Kidney epithelial cell (primary cell): ENCODE data around the gene THOC7. TPM values are rescaled to one million over a fixed set of nuclear protein-coding genes. Genes with fewer than 3 reads are reported as not detected.

Source experiments
- DNase-seq: peaks from one replicate; pipeline ENCODE4 v3.0.0-alpha.2; 2010; ENCODE audit warnings: low read depth
- H3K27me3 ChIP-seq: 2 replicates; pipeline ENCODE4 v1.6.0; 2011; ENCODE audit warnings: low read length; ENCODE audit not compliant: control insufficient read depth, insufficient read depth
- H3K36me3 ChIP-seq: 2 replicates; pipeline ENCODE4 v1.5.1; 2011; ENCODE audit warnings: low read length; ENCODE audit not compliant: control insufficient read depth, insufficient read depth
- H3K4me3 ChIP-seq: 2 replicates; pipeline ENCODE4 v1.5.1; 2011; ENCODE audit warnings: low read depth, mild to moderate bottlenecking, control low read depth, low read length
- total RNA-seq: library from RNA; depleted of rRNA; stranded (reverse); fragments of >200 nt; gene quantifications from 2 replicates; pipeline ENCODE4 v1.2.3, GENCODE V29; 2015
- TF ChIP-seq, protein P1 (sequence below): IDR thresholded peaks from 2 replicates; pipeline ENCODE4 v1.5.1; 2011; ENCODE audit warnings: mild to moderate bottlenecking, moderate library complexity, low read length, control low read depth, inconsistent platforms; ENCODE audit not compliant: insufficient read depth, poor library complexity, severe bottlenecking

The THOC7 gene
- total RNA-seq, 1 donor from 2014 or later = 66.7 TPM

DNA sequence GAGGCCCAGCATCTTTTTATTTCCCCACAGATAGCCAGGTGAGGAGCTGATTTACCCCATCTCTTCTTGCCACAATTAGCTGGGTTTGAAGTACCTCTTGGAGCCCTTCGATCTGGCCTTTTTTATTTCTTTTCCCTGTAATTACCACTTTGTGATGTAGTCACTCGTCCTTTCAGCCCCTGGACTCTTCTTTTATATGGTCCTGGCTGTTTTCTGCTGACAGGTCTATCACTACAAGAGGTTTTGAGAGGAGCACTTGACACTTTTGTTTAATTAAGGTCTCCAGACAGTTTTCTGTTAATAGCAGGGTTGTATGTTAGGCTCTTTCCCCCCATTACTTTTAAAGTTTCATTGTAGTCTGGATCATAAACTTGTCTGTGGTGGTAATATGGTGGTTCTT lies 11.9 kb upstream of the THOC7 start:
- TF ChIP-seq, protein P1, sequence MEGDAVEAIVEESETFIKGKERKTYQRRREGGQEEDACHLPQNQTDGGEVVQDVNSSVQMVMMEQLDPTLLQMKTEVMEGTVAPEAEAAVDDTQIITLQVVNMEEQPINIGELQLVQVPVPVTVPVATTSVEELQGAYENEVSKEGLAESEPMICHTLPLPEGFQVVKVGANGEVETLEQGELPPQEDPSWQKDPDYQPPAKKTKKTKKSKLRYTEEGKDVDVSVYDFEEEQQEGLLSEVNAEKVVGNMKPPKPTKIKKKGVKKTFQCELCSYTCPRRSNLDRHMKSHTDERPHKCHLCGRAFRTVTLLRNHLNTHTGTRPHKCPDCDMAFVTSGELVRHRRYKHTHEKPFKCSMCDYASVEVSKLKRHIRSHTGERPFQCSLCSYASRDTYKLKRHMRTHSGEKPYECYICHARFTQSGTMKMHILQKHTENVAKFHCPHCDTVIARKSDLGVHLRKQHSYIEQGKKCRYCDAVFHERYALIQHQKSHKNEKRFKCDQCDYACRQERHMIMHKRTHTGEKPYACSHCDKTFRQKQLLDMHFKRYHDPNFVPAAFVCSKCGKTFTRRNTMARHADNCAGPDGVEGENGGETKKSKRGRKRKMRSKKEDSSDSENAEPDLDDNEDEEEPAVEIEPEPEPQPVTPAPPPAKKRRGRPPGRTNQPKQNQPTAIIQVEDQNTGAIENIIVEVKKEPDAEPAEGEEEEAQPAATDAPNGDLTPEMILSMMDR = no peak
- Histone ChIP-seq H3K27me3 (no peaks in the 10 kb centered on the region), H3K4me3 (no peak overlapping the region), H3K36me3 (no peaks in the 10 kb centered on the region)
- DNase-seq = no peak

DNA sequence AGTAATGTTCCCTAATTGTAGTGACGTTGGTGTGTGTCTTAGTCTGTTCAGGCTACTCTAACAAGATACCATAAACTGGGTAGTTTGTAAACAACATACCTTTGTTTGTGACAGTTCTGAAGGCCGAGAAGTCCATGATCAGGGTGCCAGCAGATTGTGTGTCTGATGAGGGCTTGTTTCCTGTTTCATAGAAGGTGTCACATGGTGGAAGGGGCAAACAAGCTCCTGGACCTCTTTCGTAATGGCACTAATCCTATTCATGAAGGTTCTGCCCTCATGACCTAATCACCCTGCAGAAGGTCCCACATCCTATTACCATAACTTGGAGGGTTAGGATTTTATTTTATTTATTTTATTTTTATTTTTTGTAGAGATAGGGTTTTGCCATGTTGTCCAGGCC lies 11.2 kb upstream of the THOC7 start:
- Histone ChIP-seq H3K4me3 (no peak overlapping the region), H3K36me3 (no peaks in the 10 kb centered on the region), H3K27me3 (no peaks in the 10 kb centered on the region)
- no peak for DNase-seq
- TF ChIP-seq, protein P1 = no peak

DNA sequence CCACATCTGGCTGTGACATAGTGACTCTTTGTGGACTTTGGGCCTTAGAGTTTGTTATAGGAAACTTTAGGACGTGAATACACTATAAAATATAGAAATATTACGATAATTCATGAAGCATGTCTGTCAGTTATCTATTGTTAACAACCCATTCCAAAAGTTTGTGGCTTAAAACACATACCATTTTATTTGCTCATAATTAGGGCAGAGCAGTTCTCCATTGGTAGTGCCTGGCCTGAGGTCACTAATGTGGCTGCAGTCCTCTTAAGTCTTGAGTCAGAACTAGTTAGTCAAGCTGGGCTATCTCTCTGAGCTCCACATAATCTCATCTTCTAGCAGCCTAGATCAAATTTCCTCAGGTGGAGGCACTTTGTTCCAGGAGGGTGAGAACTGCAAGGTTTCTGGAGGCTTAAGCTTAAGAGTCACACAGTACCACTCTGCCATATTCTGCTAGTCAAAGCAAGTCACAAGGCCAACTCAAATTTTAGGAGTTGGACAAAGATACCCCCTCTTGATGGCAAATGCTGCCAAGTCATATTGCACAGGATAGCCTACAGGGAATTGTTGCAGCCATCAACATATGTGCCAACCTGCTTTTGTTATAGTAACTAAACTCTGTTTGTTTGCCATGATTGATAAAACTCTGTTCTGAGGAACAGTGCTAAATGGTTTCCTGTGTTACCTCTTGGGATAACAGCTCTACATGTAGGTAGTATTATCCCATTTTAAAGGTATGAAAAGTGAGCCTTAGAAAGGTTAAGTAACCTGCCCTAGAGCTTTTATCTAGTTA lies 8.7 kb upstream of the THOC7 start:
- TF ChIP-seq, protein P1 = no peak

DNA sequence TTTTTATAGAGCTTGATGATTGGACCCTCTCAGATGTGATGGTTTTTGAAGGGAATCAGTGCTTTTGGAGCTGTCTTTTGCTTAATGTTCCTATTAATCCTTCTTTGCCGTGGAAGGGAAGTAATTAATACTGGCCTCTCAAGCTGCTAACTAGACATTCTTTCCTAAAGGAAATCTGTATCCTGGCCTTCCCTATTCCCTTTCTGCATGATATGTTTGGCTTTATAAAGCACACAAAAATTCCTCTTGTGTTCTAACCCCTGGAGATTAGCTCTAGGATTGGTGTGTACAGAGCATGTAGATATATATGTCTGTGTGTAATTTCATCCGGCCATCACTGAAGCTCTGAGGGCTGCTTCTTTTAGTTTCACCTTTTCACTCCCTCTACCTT lies 7.0 kb upstream of the THOC7 start:
- DNase-seq = no peak
- TF ChIP-seq, protein P1 = no peak
- H3K36me3 ChIP-seq = no peaks in the 10 kb centered on the region

More for the DNA sequence above, 8.7 kb upstream of the THOC7 start:
- no peak overlapping the region for H3K4me3 ChIP-seq
- no peaks in the 10 kb centered on the region for H3K36me3 ChIP-seq
- peak; percentile 43 for DNase-seq
- H3K27me3 ChIP-seq = no peaks in the 10 kb centered on the region

DNA sequence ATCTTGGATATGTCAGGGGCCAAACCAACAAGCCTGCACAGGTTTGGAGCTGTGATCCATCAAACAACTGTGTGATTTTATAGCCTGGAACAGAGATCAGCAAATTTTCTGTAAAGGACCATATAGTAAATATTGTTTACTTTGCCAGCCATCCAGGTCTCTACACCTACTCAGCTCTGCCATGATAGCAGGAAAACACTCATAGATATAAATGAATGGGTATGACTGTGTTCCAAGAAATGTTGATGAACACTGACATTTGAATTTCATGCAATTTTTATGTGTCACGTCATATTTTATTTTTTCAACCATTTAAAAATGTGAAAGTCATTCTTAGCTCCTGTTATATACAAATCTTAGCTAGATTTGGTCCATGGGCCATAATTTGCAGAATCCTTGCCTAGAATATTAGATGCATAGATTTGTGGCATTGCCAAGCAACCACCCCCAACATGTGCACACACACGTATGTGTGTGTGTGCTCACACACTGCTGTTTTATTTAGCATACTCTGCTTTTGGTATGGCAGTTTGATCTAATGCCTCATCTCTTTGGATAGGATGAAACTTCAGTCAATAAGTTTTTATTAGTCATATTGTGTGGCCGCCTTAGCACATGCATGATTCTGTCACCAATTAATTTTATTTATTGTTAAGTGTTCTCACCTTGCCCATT lies 6.5 kb upstream of the THOC7 start:
- no peaks in the 10 kb centered on the region for H3K36me3 ChIP-seq

More for the DNA sequence above, 7.0 kb upstream of the THOC7 start:
- Histone ChIP-seq H3K4me3 (no peak overlapping the region), H3K27me3 (no peaks in the 10 kb centered on the region)

More for the DNA sequence above, 6.5 kb upstream of the THOC7 start:
- no peaks in the 10 kb centered on the region for H3K27me3 ChIP-seq
- no peak for DNase-seq
- TF ChIP-seq, protein P1 = no peak
- no peak overlapping the region for H3K4me3 ChIP-seq
